MCF 10A (cell line): ENCODE measurements around the gene C16orf96. TPM values are rescaled to one million over a fixed set of nuclear protein-coding genes. Genes with fewer than 3 reads are reported as not detected.
A peak's percentile ranks its signal among the peaks of the same experiment; 100 is the strongest.

Experiments
- BruUV-seq: library from RNA; stranded (reverse); fragments of 400-500 nt; replicated peaks from 2 replicates; lab custom pipeline; 2021; lab: Mats Ljungman, UMichigan
- CTCF ChIA-PET: fragments of 300-600 bp; sonication (Branson Sonifier 250); formaldehyde crosslinking; extraction: SDS; loops from one replicate; lab custom pipeline; 2021; ENCODE audit warnings: antibody characterized with exemption, inconsistent platforms; lab: Yijun Ruan, JAX
- POLR2A ChIA-PET: fragments of 300-600, 350-650 bp; sonication (Branson Sonifier 250); formaldehyde crosslinking; extraction: SDS; loops from one replicate; lab custom pipeline; 2020; ENCODE audit warnings: antibody characterized with exemption, inconsistent platforms; lab: Yijun Ruan, JAX
- DNase-seq: peaks from one replicate; pipeline ENCODE4 v3.0.0-alpha.2; 2018; ENCODE audit not compliant: unreplicated experiment
- H3K27ac Mint-ChIP-seq: one replicate; pipeline ENCODE4 v1.8.0; 2022; ENCODE audit warnings: mild to moderate bottlenecking, low read depth, mixed read lengths; ENCODE audit not compliant: unreplicated experiment
- H3K27me3 Mint-ChIP-seq: one replicate; pipeline ENCODE4 v1.8.0; 2022; ENCODE audit warnings: mixed read lengths; ENCODE audit not compliant: insufficient read depth, unreplicated experiment
- H3K36me3 Mint-ChIP-seq: one replicate; pipeline ENCODE4 v1.8.0; 2022; ENCODE audit warnings: mild to moderate bottlenecking, moderate library complexity, mixed read lengths; ENCODE audit not compliant: insufficient read depth, unreplicated experiment
- H3K4me1 Mint-ChIP-seq: one replicate; pipeline ENCODE4 v1.8.0; 2022; ENCODE audit warnings: mixed read lengths; ENCODE audit not compliant: insufficient read depth, unreplicated experiment
- H3K4me3 Mint-ChIP-seq: one replicate; pipeline ENCODE4 v1.8.0; 2022; ENCODE audit warnings: mild to moderate bottlenecking, moderate library complexity, mixed read lengths; ENCODE audit not compliant: unreplicated experiment
- H3K9me3 Mint-ChIP-seq: one replicate; pipeline ENCODE4 v1.8.0; 2022; ENCODE audit warnings: mixed read lengths; ENCODE audit not compliant: unreplicated experiment
- CTCF ChIP-seq: fragments of 200-600 bp; IDR thresholded peaks from one replicate; pipeline ENCODE4 v1.8.0; 2022; ENCODE audit warnings: antibody characterized with exemption, mild to moderate bottlenecking; ENCODE audit not compliant: unreplicated experiment
- intact Hi-C: fragments of 100-400 bp; cut with micrococcal nuclease; formaldehyde crosslinking; loops from 2 replicates; pipeline ENCODE4 v1.14.1; 2022
- total RNA-seq: library from RNA; stranded (reverse); gene quantifications from 2 replicates; pipeline ENCODE4 v1.2.3, GENCODE V29; 2022

The C16orf96 gene
- total RNA-seq, 1 experiment from 2014 or later: not detected

GRCh38 chr16:4537376-4538343 is 18.5 kb upstream of the C16orf96 start:
- DNase-seq: no peak
- no peak for TF ChIP-seq CTCF
- intact Hi-C loops: no loop called here
- ChIA-PET CTCF (interaction anchor here (0.6 to 3.2 kb wide), 2 partner anchors 11 to 86 kb away, joined by 3 to 23 read pairs; no protein-coding TSS in a partner anchor), POLR2A (no interaction called here)
- H3K36me3 Mint-ChIP-seq: peaks cover 6% of the 10 kb centered on the region
- H3K4me1 Mint-ChIP-seq: no peaks in the 10 kb centered on the region
- H3K4me3 Mint-ChIP-seq: peak overlapping the region; percentile 65
- no TSS peak for BruUV-seq
- no peak overlapping the region for H3K27ac Mint-ChIP-seq
- no peaks in the 10 kb centered on the region for H3K27me3 Mint-ChIP-seq
- peaks cover 8% of the 10 kb centered on the region for H3K9me3 Mint-ChIP-seq

GRCh38 chr16:4538350-4539235 is 17.5 kb upstream of the C16orf96 start, which contains the start of gene CDIP1:
TSS of gene CDIP1 (minus strand) at chr16:4538773. CDS start at chr16:4514130, 24,643 bp downstream.
- intact Hi-C loops: no loop called here
- Mint-ChIP-seq H3K27me3 (no peaks in the 10 kb centered on the region), H3K9me3 (peaks cover 8% of the 10 kb centered on the region), H3K27ac (peak within 1 kb of the TSS; percentile 49), H3K36me3 (peaks cover 6% of the 10 kb centered on the region), H3K4me1 (no peaks in the 10 kb centered on the region), H3K4me3 (peak within 1 kb of the TSS; percentile 65)
- ChIA-PET POLR2A (interaction anchor here (0.6 to 1.8 kb wide), 4 partner anchors 10 to 78 kb away, joined by 3 to 6 read pairs (median 3); partner anchors contain the start of gene HMOX2), CTCF (interaction anchor here (0.6 to 2.0 kb wide), 3 partner anchors 10 to 31 kb away, joined by 3 to 10 read pairs (median 4); no protein-coding TSS in a partner anchor)
- TF ChIP-seq CTCF: no peak
- DNase-seq: peak; percentile 85
- BruUV-seq: no TSS peak

GRCh38 chr16:4539716-4540284 is 16.3 kb upstream of the C16orf96 start:
- Mint-ChIP-seq H3K4me1 (no peaks in the 10 kb centered on the region), H3K36me3 (no peaks in the 10 kb centered on the region), H3K9me3 (peaks cover 8% of the 10 kb centered on the region), H3K27ac (no peak overlapping the region), H3K4me3 (no peak overlapping the region), H3K27me3 (no peaks in the 10 kb centered on the region)
- CTCF ChIA-PET: interaction anchor here (0.6 to 2.0 kb wide), 5 partner anchors 8 to 494 kb away, joined by 3 to 10 read pairs (median 4); no protein-coding TSS in a partner anchor
- BruUV-seq: no TSS peak
- intact Hi-C loops: no loop called here
- DNase-seq: no peak
- POLR2A ChIA-PET: interaction anchor here (0.7 to 1.8 kb wide), 3 partner anchors 9 to 216 kb away, joined by 3 to 6 read pairs (median 4); no protein-coding TSS in a partner anchor
- TF ChIP-seq CTCF: no peak
